Lower lobe of right lung (tissue), 2 donors: ENCODE measurements around the gene SLC46A3. TPM values are rescaled to one million over a fixed set of nuclear protein-coding genes. Genes with fewer than 3 reads are reported as not detected.
A peak's percentile ranks its signal among the peaks of the same experiment; 100 is the strongest.

ENCODE experiments used
- ATAC-seq, 2 donors: fragments of 200-7000 bp; cut with Tn5 transposase; one replicate each; pipeline ENCODE4 v1.9.1; 2020 to 2022; ENCODE audit warnings: mild to moderate bottlenecking in 2 of 2, moderate library complexity in 2 of 2
- DNase-seq: peaks from one replicate; pipeline ENCODE4 v3.0.0-alpha.2; 2020
- H3K27ac ChIP-seq: fragments of 200-600 bp; one replicate; pipeline ENCODE4 v1.8.0; 2022
- H3K27me3 ChIP-seq: fragments of 200-600 bp; one replicate; pipeline ENCODE4 v1.8.0; 2022; ENCODE audit warnings: low read depth
- H3K36me3 ChIP-seq: fragments of 200-600 bp; one replicate; pipeline ENCODE4 v1.8.0; 2022; ENCODE audit warnings: mild to moderate bottlenecking
- H3K4me1 ChIP-seq: fragments of 200-600 bp; one replicate; pipeline ENCODE4 v1.8.0; 2022
- H3K4me3 ChIP-seq: fragments of 200-600 bp; one replicate; pipeline ENCODE4 v1.8.0; 2022; ENCODE audit warnings: mild to moderate bottlenecking
- H3K9me3 ChIP-seq: fragments of 200-600 bp; one replicate; pipeline ENCODE4 v1.8.0; 2022
- CTCF ChIP-seq: fragments of 200-600 bp; IDR thresholded peaks from one replicate; pipeline ENCODE4 v1.8.0; 2022; ENCODE audit warnings: antibody characterized with exemption, mild to moderate bottlenecking
- intact Hi-C: fragments of 100-400 bp; cut with DNase I; formaldehyde crosslinking; loops from one replicate; pipeline ENCODE4 v1.11.0; 2022
- total RNA-seq: library from RNA; stranded (reverse); fragmentation: NEBNext Ultra II Directional; extraction: Animal tissue kit (Norgen Biotek cat#: 25700); gene quantifications from one replicate; pipeline ENCODE4 v1.2.1, GENCODE V29; 2021
- donor health status: DM: no; HTN: yes; CAD: no; lungs with severe emphysema.

SLC46A3 gene
- total RNA-seq, 1 donor from 2014 or later, result 22.7 TPM

DNA sequence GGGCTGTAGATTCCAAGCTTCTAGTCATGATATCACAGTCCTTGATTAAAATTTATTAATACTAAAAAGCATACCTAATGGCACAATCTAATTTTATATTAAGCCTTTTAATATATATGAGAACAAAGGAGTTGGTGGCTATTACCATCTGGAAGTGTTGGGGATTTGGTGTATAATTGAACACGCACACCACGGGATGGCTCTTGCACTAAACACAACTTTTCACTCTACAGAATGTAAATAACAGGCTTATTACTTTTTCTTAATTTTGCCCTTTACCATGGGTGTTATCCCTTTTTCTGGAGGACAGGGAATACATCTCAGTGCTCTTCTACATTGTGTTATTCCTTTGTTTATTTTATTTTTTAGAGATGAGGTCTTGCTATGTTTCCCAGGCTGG, 38.2 kb downstream of the SLC46A3 start:
- H3K27ac ChIP-seq, result no peak overlapping the region
- H3K36me3 ChIP-seq, result peaks cover 47% of the 10 kb centered on the region
- DNase-seq (no peak), ATAC-seq (no peak)
- no peak for TF ChIP-seq CTCF
- no peaks in the 10 kb centered on the region for H3K4me1 ChIP-seq
- no peaks in the 10 kb centered on the region for H3K9me3 ChIP-seq
- H3K4me3 ChIP-seq, result no peak overlapping the region
- no peaks in the 10 kb centered on the region for H3K27me3 ChIP-seq
- intact Hi-C loops, result no loop called here

- Histone ChIP-seq H3K9me3 (no peaks in the 10 kb centered on the region), H3K36me3 (peaks cover 56% of the 10 kb centered on the region), H3K27ac (no peak overlapping the region), H3K27me3 (no peaks in the 10 kb centered on the region), H3K4me1 (no peaks in the 10 kb centered on the region), H3K4me3 (no peak overlapping the region)
- peak in 1 of 2 donors; percentile 35 for ATAC-seq
- intact Hi-C loops, result no loop called here
- DNase-seq, result no peak
- no peak for TF ChIP-seq CTCF
Measured at GRCh38 chr13:28679628-28680027, 39.1 kb downstream of the SLC46A3 start.

- intact Hi-C loops, result no loop called here
- no peak for TF ChIP-seq CTCF
- ATAC-seq (no peak), DNase-seq (no peak)
- no peaks in the 10 kb centered on the region for H3K27me3 ChIP-seq
- H3K4me1 ChIP-seq, result no peaks in the 10 kb centered on the region
- H3K27ac ChIP-seq, result no peak overlapping the region
- no peak overlapping the region for H3K4me3 ChIP-seq
- no peaks in the 10 kb centered on the region for H3K9me3 ChIP-seq
- H3K36me3 ChIP-seq, result peaks cover 64% of the 10 kb centered on the region
Measured at GRCh38 chr13:28678809-28679208, 40.0 kb downstream of the SLC46A3 start.

GRCh38 chr13:28671126-28671792, 47.5 kb downstream of the SLC46A3 start:
- peaks cover 100% of the 10 kb centered on the region for H3K36me3 ChIP-seq
- no peak for ATAC-seq

DNA sequence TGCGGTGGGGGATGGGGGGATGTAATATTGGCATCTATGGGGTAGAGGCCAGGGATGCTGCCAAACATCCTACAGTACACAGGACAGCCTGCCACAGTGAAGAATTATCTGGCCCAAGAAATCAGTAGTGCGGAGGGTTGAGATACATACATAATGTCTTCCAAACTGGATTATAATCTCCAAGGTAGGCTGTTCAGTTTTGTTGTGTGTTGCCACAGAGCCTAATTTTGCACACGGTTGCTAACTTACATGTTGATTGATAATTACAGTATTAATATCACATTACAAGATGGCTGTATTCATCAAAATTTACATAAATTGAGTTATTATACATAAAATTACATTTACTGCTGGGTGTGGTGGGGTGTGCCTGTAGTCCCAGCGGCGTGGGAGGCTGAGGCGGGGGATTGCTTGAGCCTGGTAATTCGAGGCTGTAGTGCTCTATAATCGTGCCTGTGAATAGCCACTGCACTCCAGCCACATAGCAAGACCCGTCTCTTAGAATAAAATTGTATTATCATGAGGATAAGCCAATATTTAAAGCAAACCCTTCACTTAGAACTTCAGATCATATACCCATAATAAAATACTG, 51.8 kb downstream of the SLC46A3 start:
- TF ChIP-seq CTCF, result no peak
- Histone ChIP-seq H3K36me3 (peaks cover 100% of the 10 kb centered on the region), H3K4me1 (peaks cover 6% of the 10 kb centered on the region), H3K9me3 (no peaks in the 10 kb centered on the region), H3K4me3 (no peak overlapping the region), H3K27ac (no peak overlapping the region), H3K27me3 (no peaks in the 10 kb centered on the region)
- ATAC-seq (no peak), DNase-seq (no peak)
- intact Hi-C loops, result no loop called here

More at GRCh38 chr13:28671126-28671792, 47.5 kb downstream of the SLC46A3 start:
- intact Hi-C loops, result no loop called here
- no peaks in the 10 kb centered on the region for H3K9me3 ChIP-seq
- H3K27me3 ChIP-seq, result no peaks in the 10 kb centered on the region
- no peak for DNase-seq
- no peaks in the 10 kb centered on the region for H3K4me1 ChIP-seq
- no peak for TF ChIP-seq CTCF
- H3K27ac ChIP-seq, result no peak overlapping the region
- H3K4me3 ChIP-seq, result no peak overlapping the region
